Measurements from ENCODE around the gene GDF15. TPM values are rescaled to one million over a fixed set of nuclear protein-coding genes. Genes with fewer than 3 reads are reported as not detected.

The GDF15 gene
- total RNA-seq, 1 experiment from 2014 or later = 425 TPM

GRCh38 chr19:18392417-18392816, 6.5 kb downstream of the GDF15 start:
- Histone ChIP-seq H3K36me3 (ENCODE audit: control insufficient read depth in 1 of 2, insufficient read depth in 2 of 2, low read length in 2 of 2) (peaks cover 0 to 6% of the 10 kb centered on the region in 2 experiments; a peak in 1 of 4 replicates), H3K4me1 (ENCODE audit: control insufficient read depth in 1 of 2, insufficient read depth in 2 of 2, low read length in 2 of 2) (peaks cover 12 to 41% of the 10 kb centered on the region in 2 experiments; a peak in 3 of 4 replicates), H4K20me1 (ENCODE audit: insufficient read depth) (no peaks in the 10 kb centered on the region), H2AFZ (ENCODE audit: low read depth, low read length, poor library complexity, severe bottlenecking) (no peak overlapping the region), H3K9ac (ENCODE audit: low read length) (no peak overlapping the region), H3K9me3 (ENCODE audit: control insufficient read depth in 1 of 2, insufficient read depth in 1 of 2, low read depth in 1 of 2, low read length in 2 of 2) (no peaks in the 10 kb centered on the region), H3K27ac (ENCODE audit: low read depth, low read length) (no peak overlapping the region), H3K27me3 (ENCODE audit: insufficient read depth, low read length) (no peaks in the 10 kb centered on the region), H3K4me2 (ENCODE audit: low read length) (no peak overlapping the region), H3K4me3 (replicated peaks in 1 of 2; ENCODE audit: low read depth in 1 of 2, low read length in 2 of 2) (no peak overlapping the region), H3K79me2 (ENCODE audit: insufficient read depth, low read length) (peaks cover 2% of the 10 kb centered on the region), H3K9me2 (ENCODE audit: insufficient read depth) (no peaks in the 10 kb centered on the region)
- intact Hi-C loops (cut with micrococcal nuclease) = no loop called here
- ChIA-PET CTCF (interaction anchor here (0.8 to 1.3 kb wide), 2 partner anchors 19 to 42 kb away, joined by 3 read pairs; no protein-coding TSS in a partner anchor), RAD21 (ENCODE audit: low non-redundant PET in 1 of 2, low total read pairs in 2 of 2, uncharacterized antibody in 2 of 2, unreplicated experiment in 2 of 2) (no interaction called here), POLR2A (interaction anchor here (5.7 kb wide), 1 partner anchor 12 kb away, joined by 46 read pairs; no protein-coding TSS in a partner anchor)
- no TSS peak for BruUV-seq (replicated peaks)
- ATAC-seq = no peak
- TF ChIP-seq SIN3A (IDR thresholded peaks at IDR 0.05; ENCODE audit: low read depth) (no peak), ZFX (IDR thresholded peaks at IDR 0.05) (no peak), JUND (IDR thresholded peaks at IDR 0.05) (no peak), MAX (IDR thresholded peaks at IDR 0.05) (no peak), EZH2phosphoT487 (IDR thresholded peaks at IDR 0.05; ENCODE audit: borderline replicate concordance) (no peak), SP1 (IDR thresholded peaks at IDR 0.05; ENCODE audit: low read depth) (no peak), EZH2 (IDR thresholded peaks at IDR 0.05) (no peak), CEBPB (IDR thresholded peaks at IDR 0.05; ENCODE audit: low read depth) (no peak), ZNF274 (IDR thresholded peaks at IDR 0.05; ENCODE audit: low read depth, low read length) (no peak), EGR1 (IDR thresholded peaks at IDR 0.05; ENCODE audit: low read depth) (no peak), ELF1 (IDR thresholded peaks at IDR 0.05; ENCODE audit: borderline replicate concordance, low read depth) (no peak), YY1 (IDR thresholded peaks at IDR 0.05; ENCODE audit: extremely low read depth, insufficient replicate concordance, low read depth, low read length) (no peak), TCF7L2 (IDR thresholded peaks at IDR 0.05; ENCODE audit: borderline replicate concordance, extremely low read depth, insufficient read depth, insufficient read length) (no peak)
- no peak for DNase-seq (ENCODE audit: low read depth, low spot score)

Data from HCT116 (cell line).